ENCODE results near the gene TNRC6C. TPM values are rescaled to one million over a fixed set of nuclear protein-coding genes. Genes with fewer than 3 reads are reported as not detected.

Gene TNRC6C
- total RNA-seq, 2 experiments from 2014 or later: 50.7 to 57.3 TPM

GRCh38 chr17:78112518-78113471 lies 154.3 kb downstream of the TNRC6C start:
- H3K9me3 ChIP-seq (ENCODE audit: control insufficient read depth in 1 of 2, insufficient read depth in 1 of 2, low read length in 2 of 2): no peaks in the 10 kb centered on the region
- H3K27ac Mint-ChIP-seq: peak overlapping the region; percentile 84
- H3K27ac ChIP-seq (ENCODE audit: low read depth in 1 of 2, low read length in 2 of 2): peak overlapping the region; percentile 33 to 46
- H3K36me3 ChIP-seq (ENCODE audit: insufficient read depth, low read length): peaks cover 94% of the 10 kb centered on the region
- peak; percentile 73 for ATAC-seq (ENCODE audit: poor library complexity)
- POLR2A ChIA-PET: interaction anchor here (1.0 to 9.3 kb wide), 10 partner anchors 9 to 139 kb away, joined by 3 to 151 read pairs (median 8); partner anchors contain the start of genes TK1, TMC6 and TMC8
- H3K27me3 Mint-ChIP-seq: no peaks in the 10 kb centered on the region
- H3K4me3 ChIP-seq (ENCODE audit: low read length): no peak overlapping the region
- H3K4me1 ChIP-seq (ENCODE audit: insufficient read depth, low read length): peaks cover 73% of the 10 kb centered on the region
- peaks cover 36% of the 10 kb centered on the region for H3K4me1 Mint-ChIP-seq (ENCODE audit: low read depth)
- H3K9me3 Mint-ChIP-seq: no peaks in the 10 kb centered on the region
- no peak overlapping the region for H3K4me3 Mint-ChIP-seq
- peak; percentile 100 for TF ChIP-seq CTCF (IDR thresholded peaks at IDR 0.05)
- intact Hi-C loops (cut with DNase I, micrococcal nuclease): loop anchor here (1.0 to 5.0 kb wide), 4 partner anchors 22 to 138 kb away; partner anchors contain the start of gene C17orf99 (in 1 of the 2)
- peaks cover 64% of the 10 kb centered on the region for H3K36me3 Mint-ChIP-seq (ENCODE audit: low read depth)
- peak; percentile 55 to 87 (median 77) for DNase-seq
- CTCF ChIA-PET: interaction anchor here (0.7 to 2.8 kb wide), 12 partner anchors 9 to 138 kb away, joined by 3 to 37 read pairs (median 8); partner anchors contain the start of genes TMC6 and TMC8
- H3K27me3 ChIP-seq (ENCODE audit: control insufficient read depth in 1 of 2, insufficient read depth in 2 of 2, low read length in 2 of 2): no peaks in the 10 kb centered on the region

GRCh38 chr17:78113804-78114785 lies 155.6 kb downstream of the TNRC6C start:
- peaks cover 81% of the 10 kb centered on the region for H3K4me1 ChIP-seq (ENCODE audit: insufficient read depth, low read length)
- POLR2A ChIA-PET: interaction anchor here (0.6 to 9.3 kb wide), 8 partner anchors 14 to 72 kb away, joined by 3 to 151 read pairs (median 8); partner anchors contain the start of genes TK1, TMC6 and TMC8

More at GRCh38 chr17:78113804-78114785, 155.6 kb downstream of the TNRC6C start:
- Histone ChIP-seq H3K9me3 (ENCODE audit: control insufficient read depth in 1 of 2, insufficient read depth in 1 of 2, low read length in 2 of 2) (no peaks in the 10 kb centered on the region), H3K27me3 (ENCODE audit: control insufficient read depth in 1 of 2, insufficient read depth in 2 of 2, low read length in 2 of 2) (no peaks in the 10 kb centered on the region), H3K27ac (ENCODE audit: low read depth in 1 of 2, low read length in 2 of 2) (peak overlapping the region; percentile 33 to 46), H3K4me3 (ENCODE audit: low read length) (no peak overlapping the region), H3K36me3 (ENCODE audit: insufficient read depth, low read length) (peaks cover 96% of the 10 kb centered on the region)
- H3K36me3 Mint-ChIP-seq (ENCODE audit: low read depth): peaks cover 66% of the 10 kb centered on the region
- peak; percentile 25 for ATAC-seq (ENCODE audit: poor library complexity)
- H3K27me3 Mint-ChIP-seq: no peaks in the 10 kb centered on the region
- peak overlapping the region; percentile 34 for H3K4me3 Mint-ChIP-seq
- peak in 5 of 14 experiments; percentile 2 to 61 (median 43) for DNase-seq
- intact Hi-C loops (cut with DNase I, micrococcal nuclease): loop anchor here in 1 of 2 experiments (1.0 to 5.0 kb wide), 3 partner anchors 33 to 137 kb away; partner anchors contain the start of gene C17orf99
- CTCF ChIA-PET: interaction anchor here (0.9 to 2.8 kb wide), 8 partner anchors 12 to 63 kb away, joined by 3 to 37 read pairs (median 9); partner anchors contain the start of genes TMC6 and TMC8
- peaks cover 35% of the 10 kb centered on the region for H3K4me1 Mint-ChIP-seq (ENCODE audit: low read depth)
- peak overlapping the region; percentile 84 for H3K27ac Mint-ChIP-seq
- H3K9me3 Mint-ChIP-seq: no peaks in the 10 kb centered on the region
- TF ChIP-seq CTCF (IDR thresholded peaks at IDR 0.05): no peak

Measured in CD4-positive, alpha-beta T cell (primary cell).